ENCODE measurements around the gene ACSS2.

The ACSS2 gene, protein sequence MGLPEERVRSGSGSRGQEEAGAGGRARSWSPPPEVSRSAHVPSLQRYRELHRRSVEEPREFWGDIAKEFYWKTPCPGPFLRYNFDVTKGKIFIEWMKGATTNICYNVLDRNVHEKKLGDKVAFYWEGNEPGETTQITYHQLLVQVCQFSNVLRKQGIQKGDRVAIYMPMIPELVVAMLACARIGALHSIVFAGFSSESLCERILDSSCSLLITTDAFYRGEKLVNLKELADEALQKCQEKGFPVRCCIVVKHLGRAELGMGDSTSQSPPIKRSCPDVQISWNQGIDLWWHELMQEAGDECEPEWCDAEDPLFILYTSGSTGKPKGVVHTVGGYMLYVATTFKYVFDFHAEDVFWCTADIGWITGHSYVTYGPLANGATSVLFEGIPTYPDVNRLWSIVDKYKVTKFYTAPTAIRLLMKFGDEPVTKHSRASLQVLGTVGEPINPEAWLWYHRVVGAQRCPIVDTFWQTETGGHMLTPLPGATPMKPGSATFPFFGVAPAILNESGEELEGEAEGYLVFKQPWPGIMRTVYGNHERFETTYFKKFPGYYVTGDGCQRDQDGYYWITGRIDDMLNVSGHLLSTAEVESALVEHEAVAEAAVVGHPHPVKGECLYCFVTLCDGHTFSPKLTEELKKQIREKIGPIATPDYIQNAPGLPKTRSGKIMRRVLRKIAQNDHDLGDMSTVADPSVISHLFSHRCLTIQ

DNA sequence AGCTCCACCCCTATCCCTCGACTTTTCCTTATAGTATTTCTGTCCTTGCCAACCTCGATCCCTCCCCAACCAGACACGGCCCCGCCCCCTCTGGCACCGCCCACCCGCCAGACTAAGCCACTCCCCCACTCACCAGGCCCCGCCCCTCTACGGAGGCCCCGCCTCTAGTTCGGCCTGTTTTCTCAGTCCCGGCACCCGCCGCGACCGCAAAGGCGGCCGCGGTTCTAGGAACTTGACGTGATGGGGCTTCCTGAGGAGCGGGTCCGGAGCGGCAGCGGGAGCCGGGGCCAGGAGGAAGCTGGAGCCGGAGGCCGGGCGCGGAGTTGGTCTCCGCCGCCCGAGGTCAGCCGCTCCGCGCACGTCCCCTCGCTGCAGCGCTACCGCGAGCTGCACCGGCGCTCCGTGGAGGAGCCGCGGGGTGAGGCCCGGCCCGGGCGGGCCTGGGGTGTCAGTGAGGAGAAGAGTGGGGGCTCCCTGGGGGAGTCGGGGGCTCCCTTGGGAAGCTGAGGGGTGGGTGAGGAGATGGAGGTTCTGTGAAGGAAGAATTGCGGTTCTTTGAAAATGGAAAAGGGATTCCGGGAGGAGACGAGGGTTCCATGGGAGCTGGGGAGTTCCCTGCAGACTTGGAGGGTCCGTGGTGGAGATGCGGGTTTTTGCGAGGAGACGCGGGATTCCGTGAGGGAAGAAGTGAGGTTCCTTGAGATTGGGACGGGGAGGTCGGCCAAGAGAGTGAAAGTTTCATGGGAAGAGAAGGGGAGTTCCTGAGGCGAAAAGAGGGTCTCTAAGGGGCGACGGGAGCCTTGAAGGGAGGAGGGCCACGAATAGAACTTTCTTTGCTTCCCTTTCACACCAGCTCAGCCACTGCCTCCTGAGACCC, at the start of gene ACSS2:
TSS of gene ACSS2 (plus strand) at position 207 of the 877 bp plus-strand sequence. CDS start at position 241, 34 bp downstream.
- peak; percentile 84 to 95 for DNase-seq (ENCODE audit: low read depth in 2 of 2, low spot score in 1 of 2)

- no peak for DNase-seq (ENCODE audit: low read depth in 2 of 2, low spot score in 1 of 2)
Observed at GRCh38 chr20:34829191-34829590, 47.2 kb upstream of the ACSS2 start.

- DNase-seq (ENCODE audit: low read depth in 2 of 2, low spot score in 1 of 2) = no peak
Observed at GRCh38 chr20:34831936-34832335, 44.5 kb upstream of the ACSS2 start.

- DNase-seq (ENCODE audit: low read depth in 2 of 2, low spot score in 1 of 2) = no peak
Observed at GRCh38 chr20:34834459-34834893, 41.9 kb upstream of the ACSS2 start.

DNA sequence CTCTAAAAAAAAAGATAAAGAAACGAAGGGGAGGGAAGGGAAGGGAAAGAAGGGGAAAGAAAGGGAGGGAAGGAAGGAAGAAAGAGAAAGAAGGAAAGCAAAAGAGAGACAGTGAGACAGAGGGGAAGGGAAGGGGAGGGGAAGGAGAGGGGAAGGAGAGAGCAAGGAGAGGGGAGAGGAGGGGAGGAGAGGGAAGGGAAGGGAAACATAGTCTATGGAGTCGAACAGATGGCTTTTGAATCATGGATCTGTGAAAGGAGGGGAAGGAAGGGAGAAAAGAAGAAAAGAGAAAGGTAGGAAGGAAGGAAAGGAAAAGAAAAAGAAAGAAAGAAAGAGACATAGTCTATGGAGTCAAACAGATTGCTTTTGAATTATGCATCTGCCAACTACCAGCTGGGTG, 34.3 kb upstream of the ACSS2 start:
- DNase-seq (ENCODE audit: low read depth in 2 of 2, low spot score in 1 of 2) = no peak

- no peak for DNase-seq (ENCODE audit: low read depth in 2 of 2, low spot score in 1 of 2)
Observed at GRCh38 chr20:34843421-34843820, 33.0 kb upstream of the ACSS2 start.

GRCh38 chr20:34848597-34848996, 27.8 kb upstream of the ACSS2 start:
- no peak for DNase-seq (ENCODE audit: low read depth in 2 of 2, low spot score in 1 of 2)

GRCh38 chr20:34849778-34850177, 26.6 kb upstream of the ACSS2 start:
- DNase-seq (ENCODE audit: low read depth in 2 of 2, low spot score in 1 of 2) = no peak

GRCh38 chr20:34850969-34851368, 25.4 kb upstream of the ACSS2 start:
- no peak for DNase-seq (ENCODE audit: low read depth in 2 of 2, low spot score in 1 of 2)

DNA sequence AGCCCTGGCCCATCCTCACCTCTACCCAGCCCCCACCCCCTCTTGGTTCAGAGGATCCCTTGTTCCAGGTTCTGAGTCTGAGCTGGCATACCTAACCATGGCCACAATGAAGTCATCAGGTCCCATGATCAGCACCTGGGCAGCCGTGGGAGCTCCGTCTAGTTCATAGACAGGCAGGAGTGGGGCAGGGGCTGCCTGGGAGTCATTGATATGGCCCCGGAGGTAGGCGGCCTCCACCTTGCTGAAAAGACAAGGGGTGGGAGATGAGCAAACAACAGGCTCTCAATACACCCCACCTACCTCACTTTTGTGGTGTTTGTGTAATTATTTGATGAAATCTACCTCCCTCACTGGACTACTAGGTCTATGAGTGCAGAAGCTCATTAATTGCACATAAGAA, 24.1 kb upstream of the ACSS2 start:
- DNase-seq (ENCODE audit: low read depth in 2 of 2, low spot score in 1 of 2) = no peak

GRCh38 chr20:34859367-34859766, 17.0 kb upstream of the ACSS2 start:
- no peak for DNase-seq (ENCODE audit: low read depth in 2 of 2, low spot score in 1 of 2)

DNA sequence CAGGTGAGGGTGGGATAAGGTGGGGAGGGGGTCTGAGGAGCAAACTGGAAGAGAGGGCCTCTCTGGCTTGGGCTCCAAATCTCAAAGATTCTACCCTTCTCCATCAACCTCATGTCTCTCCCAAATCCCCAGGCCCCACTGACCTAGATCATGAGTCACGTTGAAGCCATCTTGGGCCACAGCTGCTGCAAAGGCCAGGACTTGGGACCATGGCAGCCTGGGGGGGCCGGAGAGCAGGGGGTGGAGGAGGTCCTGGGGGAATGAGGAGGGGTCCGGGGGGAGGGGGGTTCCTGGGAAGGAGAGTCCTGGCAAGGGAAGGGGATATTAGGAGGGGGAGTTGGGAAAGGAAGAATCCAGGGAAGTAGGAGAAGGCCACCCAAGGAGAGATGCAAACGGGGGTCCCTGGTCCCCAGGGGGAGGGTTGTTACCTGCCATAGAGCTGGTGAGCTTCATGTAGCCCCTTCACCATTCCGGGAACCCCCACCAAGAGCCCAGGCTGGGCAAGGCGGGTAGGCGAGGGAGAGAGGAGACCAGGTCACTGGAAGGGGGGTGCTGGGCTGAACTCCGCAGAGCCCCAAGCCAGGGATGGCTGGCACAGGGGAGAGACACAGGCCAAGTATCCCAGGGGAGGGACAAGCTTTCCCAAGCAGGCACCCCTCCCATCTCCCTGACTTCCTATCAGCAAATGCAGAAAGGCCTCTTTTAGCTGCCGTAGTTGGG, 16.4 kb upstream of the ACSS2 start:
- DNase-seq (ENCODE audit: low read depth in 2 of 2, low spot score in 1 of 2) = no peak

- no peak for DNase-seq (ENCODE audit: low read depth in 2 of 2, low spot score in 1 of 2)
Observed at GRCh38 chr20:34861386-34862084, 14.9 kb upstream of the ACSS2 start.

DNA sequence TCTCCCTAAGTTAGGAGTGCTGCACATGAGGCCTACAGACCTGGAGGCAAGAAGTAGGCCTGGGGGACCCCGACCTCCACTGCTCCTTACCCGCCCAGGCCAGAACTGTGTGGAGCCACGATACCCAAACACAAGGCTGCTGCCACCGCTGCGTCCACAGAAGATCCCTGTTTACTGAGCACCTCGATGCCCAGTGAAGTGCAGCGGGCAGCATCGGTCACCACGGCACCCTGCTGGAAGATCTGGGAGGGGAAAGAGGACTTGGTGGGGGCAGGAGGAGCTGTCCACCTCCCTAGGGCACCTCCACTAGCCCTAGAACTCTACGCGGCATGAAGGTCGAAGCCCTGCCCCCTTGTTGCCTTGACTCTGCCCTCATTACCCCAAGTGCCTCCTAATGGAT, 13.7 kb upstream of the ACSS2 start:
- no peak for DNase-seq (ENCODE audit: low read depth in 2 of 2, low spot score in 1 of 2)

DNA sequence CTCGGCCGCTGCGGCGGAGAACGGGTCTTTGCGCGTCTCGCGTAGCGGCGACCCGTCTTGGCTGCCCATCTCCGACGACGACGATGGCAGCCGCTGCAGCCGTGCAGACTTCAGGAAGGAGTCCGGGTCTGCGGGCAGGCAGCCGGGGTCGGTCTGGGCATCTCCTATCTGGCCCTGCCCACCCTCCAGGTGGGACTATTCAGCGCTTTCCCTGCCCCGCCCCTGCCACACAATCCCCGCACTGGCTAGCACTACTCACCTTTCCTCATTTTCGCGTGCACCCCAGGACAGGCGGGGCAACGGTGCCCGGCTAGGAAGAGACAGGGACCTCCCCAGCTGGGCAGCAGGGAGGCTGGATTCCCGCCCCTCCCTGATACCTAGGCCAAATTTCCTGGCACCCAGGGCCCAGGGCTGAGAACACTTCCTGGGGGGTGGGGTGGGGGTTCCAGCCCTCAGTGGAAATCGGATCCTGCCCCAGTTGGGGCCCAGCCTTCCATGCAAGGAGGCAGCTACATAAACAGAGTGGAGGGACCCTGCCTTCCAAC, 12.9 kb upstream of the ACSS2 start:
- DNase-seq (ENCODE audit: low read depth in 2 of 2, low spot score in 1 of 2) = no peak

DNA sequence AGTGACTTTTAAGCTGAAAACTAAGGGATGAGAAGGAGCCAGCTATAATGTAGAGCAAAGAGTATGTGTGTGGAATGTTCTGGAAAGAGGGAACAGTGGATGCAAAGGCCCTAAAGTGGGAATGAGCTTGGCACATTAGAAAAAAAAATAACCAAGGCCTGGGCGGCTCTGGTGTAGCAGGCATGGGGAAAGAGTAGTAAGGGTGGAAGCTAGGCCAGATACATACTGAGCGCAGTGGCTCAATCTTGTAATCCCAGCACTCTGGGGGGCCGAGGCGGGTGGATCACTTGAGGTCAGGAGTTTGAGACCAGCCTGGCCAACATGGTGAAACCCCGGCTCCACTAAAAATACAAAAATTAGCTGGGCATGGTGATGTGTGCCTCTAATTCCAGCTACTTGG, 12.2 kb upstream of the ACSS2 start:
- DNase-seq (ENCODE audit: low read depth in 2 of 2, low spot score in 1 of 2) = no peak

GRCh38 chr20:34871320-34871926, 5.0 kb upstream of the ACSS2 start:
- no peak for DNase-seq (ENCODE audit: low read depth in 2 of 2, low spot score in 1 of 2)

DNA sequence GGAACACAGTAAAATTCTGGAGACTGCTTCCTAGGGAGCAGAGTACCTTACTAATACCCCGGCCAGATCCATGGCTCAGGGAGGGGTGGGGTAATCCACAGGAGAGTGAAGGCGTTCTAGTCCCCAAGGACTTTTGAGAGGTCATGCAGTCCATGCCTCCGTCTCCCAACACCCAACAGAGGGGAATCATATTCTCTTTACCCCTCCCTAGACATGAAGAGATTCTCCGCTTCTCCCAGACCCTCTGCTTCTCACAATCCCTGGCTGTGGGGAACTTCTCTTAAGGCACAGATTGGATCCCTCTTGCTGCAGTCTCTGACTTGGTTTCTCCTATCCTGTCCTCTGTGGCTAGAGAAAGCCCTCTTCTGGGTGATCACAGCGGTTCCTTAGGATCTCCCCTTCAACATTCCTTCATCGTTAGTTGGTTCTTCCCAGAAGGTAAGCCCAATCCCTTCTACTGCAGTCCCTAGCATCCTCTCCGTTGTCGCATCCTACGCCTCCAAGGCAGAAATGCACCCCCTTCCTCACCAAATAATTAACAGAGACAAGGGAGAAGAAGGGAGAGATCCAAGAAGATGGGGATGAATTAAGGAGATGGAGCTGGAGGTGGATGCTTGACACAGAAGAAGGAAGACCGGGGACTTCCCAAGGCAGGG, 4.3 kb upstream of the ACSS2 start:
- DNase-seq (ENCODE audit: low read depth in 2 of 2, low spot score in 1 of 2) = no peak

DNA sequence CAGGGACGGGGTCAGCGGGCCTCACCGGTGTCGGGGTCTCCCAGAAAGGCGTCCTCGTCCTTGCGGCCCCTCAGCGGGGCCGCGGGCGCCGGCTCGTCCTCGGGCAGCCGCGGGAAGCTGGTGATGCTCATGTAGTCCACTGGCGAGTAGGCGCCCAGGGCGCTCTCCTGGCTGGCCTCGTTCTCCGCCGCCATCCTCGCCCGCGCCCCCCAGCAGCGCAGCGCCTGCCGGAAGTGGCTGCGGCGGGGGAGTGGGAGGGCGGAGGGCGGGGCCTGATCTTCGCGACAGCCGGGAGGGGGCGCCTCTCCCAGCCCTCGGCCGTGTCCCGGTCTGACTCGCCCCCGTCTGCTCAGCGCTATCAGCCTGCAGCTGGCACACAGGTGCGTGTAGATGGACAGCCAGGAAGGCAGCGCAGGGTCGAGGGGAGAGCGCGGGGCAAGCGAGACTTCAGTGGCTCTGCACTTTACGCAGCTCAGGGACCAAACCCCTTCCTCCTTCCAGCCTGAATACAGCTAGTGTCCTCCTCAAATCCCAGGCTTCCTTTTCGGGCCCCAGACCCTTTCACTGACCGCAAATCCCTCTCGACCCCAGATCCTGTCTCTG, 3.7 kb upstream of the ACSS2 start, which contains the start of gene GGT7:
TSS of gene GGT7 (minus strand) at position 235 of the 603 bp plus-strand sequence. CDS start at position 194, 41 bp downstream.
- peak; percentile 71 to 77 for DNase-seq (ENCODE audit: low read depth in 2 of 2, low spot score in 1 of 2)
